GM21576 (cell line): Measurements from ENCODE around the gene GPR39.

Experiments
- ATAC-seq: cut with Tn5 transposase; IDR thresholded peaks from one replicate; pipeline ENCODE4 v1.9.1; 2021; ENCODE audit warnings: mild to moderate bottlenecking, moderate library complexity; ENCODE audit not compliant: unreplicated experiment

Gene GPR39

DNA sequence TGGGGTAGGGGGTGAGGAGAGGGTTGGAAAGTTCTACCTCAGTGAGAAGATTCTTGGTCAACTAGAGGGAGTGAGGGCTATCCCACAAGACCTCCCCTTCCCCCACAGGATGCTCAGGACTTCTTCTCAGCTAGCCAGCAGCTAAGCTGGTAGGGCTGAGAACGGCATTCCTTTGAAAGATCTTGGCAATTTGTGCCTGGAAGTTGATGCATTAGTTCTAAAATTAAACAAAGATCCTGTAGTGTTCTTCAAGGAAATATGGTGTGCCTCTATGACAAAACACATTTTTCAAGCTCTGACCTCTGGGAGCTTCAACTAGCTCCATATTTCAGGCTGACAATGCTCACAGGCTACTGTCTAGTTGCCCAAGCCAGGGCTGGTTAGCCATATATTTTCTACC is 251.1 kb downstream of the GPR39 start:
- ATAC-seq: no peak

- ATAC-seq: no peak
Measured at GRCh38 chr2:132668189-132668823, 251.7 kb downstream of the GPR39 start.

GRCh38 chr2:132668987-132669907 is 252.6 kb downstream of the GPR39 start:
- no peak for ATAC-seq

DNA sequence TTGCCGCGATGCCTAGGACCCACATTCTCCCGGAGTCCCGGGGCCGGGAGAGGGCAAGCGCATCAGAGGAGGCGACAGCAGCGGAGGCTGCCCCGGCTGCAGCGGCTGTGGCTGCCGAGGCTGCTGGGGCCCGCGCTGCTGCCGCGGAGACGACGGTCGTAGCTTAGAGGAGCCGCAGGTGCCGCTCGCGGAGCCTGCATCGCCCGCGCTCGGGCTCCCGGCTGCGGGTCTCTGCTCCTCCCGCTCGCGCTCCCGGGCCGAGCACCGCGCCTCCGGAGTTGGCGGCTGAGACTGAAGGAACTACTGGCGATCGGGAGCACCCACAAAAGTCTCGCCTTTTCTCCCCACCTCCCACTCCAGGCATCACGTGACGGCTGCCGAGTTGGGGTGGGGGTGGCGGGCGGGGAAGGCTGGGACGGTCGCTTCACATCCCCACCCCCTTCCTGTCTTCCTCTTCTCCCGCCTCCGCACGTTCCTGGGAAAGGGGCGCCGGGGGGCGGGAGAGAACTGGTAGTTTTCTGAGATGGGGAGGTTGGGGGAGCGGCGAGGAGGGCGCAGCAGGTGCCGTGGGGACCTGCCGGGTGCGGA is 253.4 kb downstream of the GPR39 start, which contains the start of gene LYPD1:
LYPD1 (minus strand) TSS at position 298 of the 588 bp plus-strand sequence; CDS start at position 25, 273 bp downstream.
- ATAC-seq: no peak

DNA sequence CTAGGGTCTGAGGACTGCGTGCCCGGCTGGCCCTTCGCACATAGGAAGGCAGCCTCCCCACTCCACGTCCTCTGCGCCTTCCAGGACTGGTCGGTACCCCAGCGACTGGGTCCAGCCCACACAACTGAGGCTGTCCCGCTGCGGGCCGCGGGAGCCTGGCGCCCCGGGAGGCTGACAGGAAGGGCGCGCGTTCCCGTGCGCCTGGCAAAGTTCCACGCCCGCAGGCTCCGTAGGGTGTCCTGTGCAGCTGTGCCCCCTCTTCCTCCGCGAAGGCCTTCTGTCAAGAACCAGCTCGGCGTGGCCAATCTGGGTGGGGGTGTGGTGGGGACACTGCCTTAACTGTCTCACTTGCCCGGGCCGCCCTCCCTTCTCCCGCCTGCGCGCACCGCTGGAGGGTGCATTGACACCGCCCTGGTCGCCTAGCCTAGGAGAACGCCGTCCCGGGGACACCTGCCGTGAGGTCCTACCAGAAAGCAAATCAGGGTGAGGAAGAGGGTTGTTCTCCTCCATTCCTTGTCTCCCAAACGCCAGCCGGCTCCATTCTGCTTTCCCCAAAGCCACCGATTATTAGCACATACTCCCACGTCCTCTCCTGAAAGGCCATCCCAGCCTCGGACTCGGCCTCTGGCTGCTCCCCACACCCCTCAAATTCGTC is 254.0 kb downstream of the GPR39 start:
- ATAC-seq: no peak

DNA sequence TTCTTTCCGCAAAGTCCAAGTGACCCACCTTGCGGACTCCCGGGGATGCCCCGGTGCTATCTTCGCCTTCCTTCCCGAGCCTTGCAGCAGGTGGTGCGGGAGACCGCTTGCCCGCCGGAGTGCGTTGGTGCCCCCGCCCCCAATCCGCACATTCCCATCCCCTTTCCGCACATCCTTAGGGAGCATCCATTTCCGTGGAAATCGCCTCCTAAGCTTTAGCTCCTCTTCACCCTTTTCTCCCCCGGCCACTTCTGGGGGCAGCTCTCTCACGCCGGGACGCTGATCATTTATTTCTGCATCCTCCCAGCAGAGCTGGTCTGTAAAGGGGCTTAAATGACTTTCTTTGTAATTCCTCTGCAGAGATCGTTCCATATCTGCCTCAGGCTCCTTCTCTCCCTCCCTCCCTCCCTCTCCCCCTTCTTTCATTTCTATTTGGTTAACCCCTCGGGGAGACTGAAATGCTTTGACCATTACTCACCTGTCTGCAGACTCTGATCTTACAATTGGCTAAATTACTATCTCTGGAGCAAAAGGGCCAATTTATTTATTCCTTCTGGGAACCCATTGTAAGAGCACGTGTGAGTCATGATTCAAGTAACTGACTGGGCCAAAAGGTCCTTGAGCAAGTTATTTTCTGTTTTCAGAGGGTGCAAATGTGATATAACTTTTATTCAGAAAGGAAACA is 254.7 kb downstream of the GPR39 start:
- no peak for ATAC-seq

DNA sequence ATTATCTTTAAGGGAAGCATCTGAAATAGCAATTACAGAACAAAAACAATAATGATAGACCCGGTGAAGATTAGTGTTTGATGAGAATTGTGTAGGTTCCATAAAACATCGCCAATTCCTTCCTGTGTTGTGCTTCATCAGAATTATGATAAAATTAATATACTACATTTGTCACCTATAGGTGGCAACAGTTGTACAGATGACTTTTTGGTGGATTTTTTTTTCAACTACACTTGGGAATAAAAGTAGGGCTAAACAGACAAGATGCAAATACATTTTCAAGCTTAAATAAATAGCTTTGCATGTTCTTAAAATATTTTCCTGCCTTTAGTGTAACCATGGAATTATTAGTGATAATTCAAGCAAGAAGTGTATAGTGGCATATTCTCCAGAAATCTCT is 260.4 kb downstream of the GPR39 start:
- ATAC-seq: no peak

DNA sequence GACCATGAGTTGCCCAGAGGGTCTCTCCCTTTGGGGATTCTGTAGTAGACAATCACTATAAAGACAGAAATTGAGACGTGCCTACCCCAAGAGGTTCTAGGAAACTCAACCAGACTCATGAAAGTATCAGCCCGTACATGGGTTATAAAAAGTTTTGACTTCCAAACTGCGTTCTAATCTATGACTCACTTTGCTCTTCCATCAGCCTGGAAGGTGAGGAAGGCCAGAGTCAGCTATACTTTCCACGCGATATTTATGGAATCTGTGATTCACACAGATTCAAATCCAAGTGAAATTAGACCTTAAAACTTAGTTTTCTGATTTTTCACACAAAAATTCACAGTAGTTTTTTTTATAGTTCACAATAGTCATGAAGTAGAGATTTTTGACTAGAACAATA is 261.1 kb downstream of the GPR39 start:
- ATAC-seq: no peak

DNA sequence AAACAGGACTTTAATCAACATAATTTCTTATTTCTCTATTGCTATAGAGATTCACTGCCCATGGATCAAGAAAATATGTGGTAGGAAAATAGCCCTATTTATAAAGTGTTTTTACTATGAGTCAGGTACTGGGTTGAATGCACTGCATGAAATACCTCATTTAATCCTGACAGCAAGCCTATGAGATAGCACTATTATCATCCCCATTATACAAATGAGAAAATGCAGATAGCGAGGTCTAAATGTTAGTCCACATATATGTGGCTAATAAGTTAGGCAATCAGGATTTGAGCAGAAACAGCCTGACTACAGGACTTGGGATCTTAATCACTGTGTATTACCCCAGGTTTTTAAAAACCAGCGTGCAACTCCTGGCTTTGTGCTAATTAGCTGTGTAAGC is 261.9 kb downstream of the GPR39 start:
- ATAC-seq: no peak

DNA sequence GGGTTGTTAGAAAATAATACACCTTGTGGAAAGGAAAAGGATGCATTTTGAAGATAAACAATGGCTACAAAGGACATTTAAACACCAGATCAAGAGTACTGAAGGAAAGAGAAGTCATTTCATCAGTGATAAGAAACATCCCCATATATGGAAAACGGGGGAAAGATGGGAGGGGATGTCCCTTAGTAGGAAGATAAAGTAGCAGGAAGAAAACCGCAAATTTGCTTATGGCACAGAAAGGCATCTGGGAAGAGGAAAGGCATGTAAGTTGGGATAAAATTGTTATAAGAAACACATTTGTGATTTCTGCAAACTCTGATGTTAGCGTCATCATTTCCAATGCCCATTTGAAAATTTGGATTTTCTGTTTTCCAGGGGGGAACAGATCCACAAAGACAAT is 263.9 kb downstream of the GPR39 start:
- no peak for ATAC-seq

DNA sequence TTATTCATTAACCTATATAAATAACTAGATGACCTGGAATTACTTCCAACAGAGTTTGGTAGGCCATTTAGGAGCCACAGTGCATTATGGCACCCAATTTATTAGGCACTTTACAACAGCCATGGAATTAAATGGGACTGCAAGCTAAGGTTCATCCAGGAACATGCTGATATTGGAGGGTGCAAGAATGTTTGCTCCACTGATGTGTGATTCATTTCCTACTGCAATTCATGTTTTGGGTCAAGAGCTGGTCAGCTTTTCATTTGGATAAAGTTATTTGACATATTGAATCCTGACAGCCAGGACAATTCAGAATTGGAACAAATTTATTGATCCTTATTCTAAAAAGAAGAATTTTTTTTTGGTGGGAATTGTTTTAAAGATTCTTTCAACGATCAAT is 265.2 kb downstream of the GPR39 start:
- no peak for ATAC-seq

- no peak for ATAC-seq
Measured at GRCh38 chr2:132690664-132691303, 274.2 kb downstream of the GPR39 start.

GRCh38 chr2:132691556-132691955 is 275.0 kb downstream of the GPR39 start:
- ATAC-seq: no peak

DNA sequence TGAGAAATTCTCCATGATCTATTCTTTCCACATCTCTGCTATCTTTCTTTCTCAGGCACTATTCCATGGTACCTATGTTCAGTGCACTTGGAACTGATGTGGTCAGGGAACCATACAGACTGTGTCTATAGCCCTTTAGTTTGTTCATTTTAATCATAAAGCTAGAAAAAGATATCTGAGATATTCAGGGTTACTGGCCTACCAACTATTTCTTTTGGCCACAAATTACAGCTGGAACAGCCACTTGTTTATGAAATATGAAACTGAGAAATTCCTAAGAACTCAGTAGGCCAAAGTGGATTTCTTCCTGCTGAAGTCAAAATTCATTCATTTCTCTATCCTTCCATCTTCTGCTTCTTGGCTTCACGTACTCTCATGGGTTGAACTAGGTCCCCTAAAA is 276.2 kb downstream of the GPR39 start:
- no peak for ATAC-seq
